ENCODE results near the gene SLC27A4.

DNA sequence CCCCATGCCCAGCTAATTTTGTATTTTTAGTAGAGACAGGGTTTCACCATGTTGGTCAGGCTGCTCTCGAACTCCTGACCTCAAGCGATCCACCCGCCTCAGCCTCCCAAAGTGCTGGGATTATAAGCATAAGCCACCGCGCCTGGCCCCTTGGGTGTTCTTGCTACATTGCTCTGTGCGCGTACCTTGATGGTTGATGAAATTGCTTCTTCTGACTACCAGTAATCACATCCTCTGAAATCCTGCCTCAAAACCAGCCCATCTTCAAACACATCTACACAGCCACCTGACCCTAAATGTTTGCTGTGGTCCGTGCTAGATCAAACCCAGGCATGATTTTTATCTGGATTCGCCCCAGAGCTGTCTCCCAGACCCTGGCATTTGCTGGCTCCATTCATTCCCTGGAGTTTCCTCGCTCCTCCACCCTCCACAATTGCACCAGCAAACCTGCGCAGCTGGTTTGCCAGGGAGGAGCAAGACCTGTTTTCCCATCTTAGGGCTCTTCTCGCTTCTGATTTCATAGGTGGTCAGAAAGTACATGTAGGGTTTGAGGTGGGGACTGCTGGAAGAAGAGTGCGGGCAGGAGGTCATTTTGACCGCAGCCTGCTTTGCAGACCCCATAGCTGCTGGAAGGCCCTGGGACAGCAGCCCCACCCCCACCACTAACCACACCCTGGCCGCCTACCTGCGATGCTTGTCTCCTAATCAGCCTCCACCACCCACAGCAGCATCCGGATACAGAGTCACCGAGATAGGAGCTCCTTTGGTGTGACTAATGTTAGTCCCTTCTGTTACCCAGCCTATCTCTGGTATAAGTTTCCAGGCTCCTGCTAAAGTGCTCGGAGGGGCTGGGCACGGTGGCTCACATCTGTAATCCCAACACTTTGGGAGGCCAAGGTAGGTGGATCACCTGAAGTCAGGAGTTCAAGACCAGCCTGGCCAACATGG is 41.5 kb upstream of the SLC27A4 start:
- TF ChIP-seq, protein P1, sequence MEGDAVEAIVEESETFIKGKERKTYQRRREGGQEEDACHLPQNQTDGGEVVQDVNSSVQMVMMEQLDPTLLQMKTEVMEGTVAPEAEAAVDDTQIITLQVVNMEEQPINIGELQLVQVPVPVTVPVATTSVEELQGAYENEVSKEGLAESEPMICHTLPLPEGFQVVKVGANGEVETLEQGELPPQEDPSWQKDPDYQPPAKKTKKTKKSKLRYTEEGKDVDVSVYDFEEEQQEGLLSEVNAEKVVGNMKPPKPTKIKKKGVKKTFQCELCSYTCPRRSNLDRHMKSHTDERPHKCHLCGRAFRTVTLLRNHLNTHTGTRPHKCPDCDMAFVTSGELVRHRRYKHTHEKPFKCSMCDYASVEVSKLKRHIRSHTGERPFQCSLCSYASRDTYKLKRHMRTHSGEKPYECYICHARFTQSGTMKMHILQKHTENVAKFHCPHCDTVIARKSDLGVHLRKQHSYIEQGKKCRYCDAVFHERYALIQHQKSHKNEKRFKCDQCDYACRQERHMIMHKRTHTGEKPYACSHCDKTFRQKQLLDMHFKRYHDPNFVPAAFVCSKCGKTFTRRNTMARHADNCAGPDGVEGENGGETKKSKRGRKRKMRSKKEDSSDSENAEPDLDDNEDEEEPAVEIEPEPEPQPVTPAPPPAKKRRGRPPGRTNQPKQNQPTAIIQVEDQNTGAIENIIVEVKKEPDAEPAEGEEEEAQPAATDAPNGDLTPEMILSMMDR (IDR thresholded peaks at IDR 0.05) = no peak
- TF ChIP-seq POLR2A (IDR thresholded peaks at IDR 0.05) = no peak
